ENCODE results near the gene CORIN.

The CORIN gene

DNA sequence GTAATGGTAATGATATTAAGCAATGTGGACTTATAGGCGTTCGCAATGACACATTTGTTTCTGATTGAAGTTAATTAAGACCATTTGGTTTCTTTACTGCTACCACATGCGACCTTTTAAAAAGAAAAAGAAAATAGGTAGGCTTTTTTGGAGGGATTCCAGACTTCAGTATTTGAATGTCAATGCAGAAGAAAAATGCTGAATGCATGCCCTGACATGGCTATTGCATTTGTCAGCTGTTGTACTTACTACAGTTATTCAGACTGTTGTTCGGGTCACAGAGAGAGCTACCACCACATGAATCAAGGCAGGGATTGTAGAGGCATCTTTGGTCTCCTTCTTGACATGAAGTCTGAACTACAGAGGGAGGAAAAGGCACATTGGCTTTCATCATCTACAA is 163.7 kb downstream of the CORIN start:
- DNase-seq (ENCODE audit: insufficient read length, low spot score) (no peak), FAIRE-seq (no peak)
- TF ChIP-seq, protein P1, sequence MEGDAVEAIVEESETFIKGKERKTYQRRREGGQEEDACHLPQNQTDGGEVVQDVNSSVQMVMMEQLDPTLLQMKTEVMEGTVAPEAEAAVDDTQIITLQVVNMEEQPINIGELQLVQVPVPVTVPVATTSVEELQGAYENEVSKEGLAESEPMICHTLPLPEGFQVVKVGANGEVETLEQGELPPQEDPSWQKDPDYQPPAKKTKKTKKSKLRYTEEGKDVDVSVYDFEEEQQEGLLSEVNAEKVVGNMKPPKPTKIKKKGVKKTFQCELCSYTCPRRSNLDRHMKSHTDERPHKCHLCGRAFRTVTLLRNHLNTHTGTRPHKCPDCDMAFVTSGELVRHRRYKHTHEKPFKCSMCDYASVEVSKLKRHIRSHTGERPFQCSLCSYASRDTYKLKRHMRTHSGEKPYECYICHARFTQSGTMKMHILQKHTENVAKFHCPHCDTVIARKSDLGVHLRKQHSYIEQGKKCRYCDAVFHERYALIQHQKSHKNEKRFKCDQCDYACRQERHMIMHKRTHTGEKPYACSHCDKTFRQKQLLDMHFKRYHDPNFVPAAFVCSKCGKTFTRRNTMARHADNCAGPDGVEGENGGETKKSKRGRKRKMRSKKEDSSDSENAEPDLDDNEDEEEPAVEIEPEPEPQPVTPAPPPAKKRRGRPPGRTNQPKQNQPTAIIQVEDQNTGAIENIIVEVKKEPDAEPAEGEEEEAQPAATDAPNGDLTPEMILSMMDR (IDR thresholded peaks at IDR 0.05; ENCODE audit: insufficient read depth, missing control alignments) = no peak

DNA sequence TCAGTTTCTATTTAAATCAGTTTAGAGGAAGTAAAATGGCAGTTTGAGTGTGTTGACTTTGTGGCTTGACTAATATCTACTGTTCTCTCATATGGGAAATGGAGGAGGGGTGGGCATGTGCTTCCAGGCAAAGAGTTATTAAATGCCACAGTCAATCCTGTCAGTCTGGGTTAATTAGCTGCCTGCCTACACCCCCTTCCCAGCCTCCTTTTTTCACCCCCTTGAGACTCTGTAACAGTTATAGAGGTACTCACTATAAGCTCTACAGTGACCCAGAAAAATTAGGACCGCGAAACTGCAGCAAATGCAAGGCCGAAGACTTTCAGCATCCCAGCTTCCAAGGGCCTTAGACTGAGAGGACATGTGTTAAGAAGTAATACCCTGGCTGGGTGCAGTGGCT is 165.2 kb downstream of the CORIN start:
- no peak for FAIRE-seq
- TF ChIP-seq, protein P1 (IDR thresholded peaks at IDR 0.05; ENCODE audit: insufficient read depth, missing control alignments) = no peak
- no peak for DNase-seq (ENCODE audit: insufficient read length, low spot score)

DNA sequence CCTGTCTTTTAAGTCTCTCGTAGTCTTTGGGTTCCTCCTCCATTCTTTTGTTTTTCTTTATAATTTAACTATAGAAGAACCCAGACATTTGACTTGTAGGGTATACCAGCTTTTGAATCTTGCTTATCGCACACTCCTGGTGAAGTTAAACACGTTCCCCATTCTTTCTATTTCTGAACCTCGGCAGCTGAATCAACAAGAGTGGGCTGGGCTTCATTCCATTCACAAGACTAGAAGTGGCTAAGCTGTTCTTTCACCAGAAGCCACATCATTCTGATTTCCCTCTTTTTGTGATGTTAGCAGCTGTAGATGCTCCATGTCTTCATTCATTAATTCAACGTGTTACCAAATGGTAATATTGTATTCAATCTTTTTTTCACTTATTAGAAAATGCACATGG is 167.9 kb downstream of the CORIN start:
- TF ChIP-seq, protein P1 (IDR thresholded peaks at IDR 0.05; ENCODE audit: insufficient read depth, missing control alignments) = no peak
- DNase-seq (ENCODE audit: insufficient read length, low spot score) (no peak), FAIRE-seq (no peak)

DNA sequence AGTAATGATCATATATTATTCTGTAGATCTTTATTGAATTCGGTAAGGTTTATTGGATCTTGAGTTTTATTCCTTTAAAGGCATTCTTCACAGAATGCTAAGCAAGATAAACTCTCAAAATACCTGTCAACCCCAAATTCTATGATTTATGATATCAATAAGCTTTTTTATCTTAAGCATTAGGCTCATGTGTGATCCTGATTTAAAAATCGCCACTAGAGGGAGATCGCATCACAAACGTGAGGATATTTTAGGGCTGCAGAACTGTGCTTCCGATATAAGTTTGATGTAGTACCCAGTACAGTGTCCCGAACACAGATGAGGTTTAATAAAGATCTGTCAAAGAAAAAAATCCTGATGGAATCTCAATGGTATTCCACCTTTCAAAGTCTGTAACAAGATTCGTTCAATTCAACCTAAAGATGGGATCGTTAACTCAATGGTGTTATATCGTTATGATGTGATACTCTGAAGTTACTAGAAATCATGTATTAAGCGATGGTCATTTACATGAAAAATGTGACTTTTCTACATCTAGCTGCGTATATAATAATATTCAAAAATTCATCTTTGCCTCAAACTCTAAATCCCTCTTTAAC is 169.0 kb downstream of the CORIN start:
- FAIRE-seq (no peak), DNase-seq (ENCODE audit: insufficient read length, low spot score) (no peak)
- TF ChIP-seq, protein P1 (IDR thresholded peaks at IDR 0.05; ENCODE audit: insufficient read depth, missing control alignments) = peak; percentile 79

DNA sequence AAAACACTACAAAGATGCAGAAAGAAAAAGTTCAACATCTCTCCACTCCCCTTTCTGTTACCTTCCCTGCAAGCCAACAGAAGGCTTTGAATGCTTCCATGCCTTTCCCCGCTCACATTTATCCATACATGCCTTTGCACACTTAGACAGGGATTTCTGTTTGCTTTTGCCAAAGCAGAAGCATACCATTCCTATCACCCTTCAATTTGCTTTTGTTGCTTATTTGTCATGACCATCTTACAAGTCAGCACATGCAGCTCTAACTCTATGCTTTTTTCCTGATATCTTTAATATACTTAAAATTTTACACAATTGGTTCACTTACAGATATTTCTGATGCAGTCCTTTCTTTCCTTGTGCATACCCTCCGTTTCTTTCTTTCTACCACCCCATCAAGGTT is 169.6 kb downstream of the CORIN start:
- TF ChIP-seq, protein P1 (IDR thresholded peaks at IDR 0.05; ENCODE audit: insufficient read depth, missing control alignments) = no peak
- FAIRE-seq = no peak
- DNase-seq (ENCODE audit: insufficient read length, low spot score) = no peak

DNA sequence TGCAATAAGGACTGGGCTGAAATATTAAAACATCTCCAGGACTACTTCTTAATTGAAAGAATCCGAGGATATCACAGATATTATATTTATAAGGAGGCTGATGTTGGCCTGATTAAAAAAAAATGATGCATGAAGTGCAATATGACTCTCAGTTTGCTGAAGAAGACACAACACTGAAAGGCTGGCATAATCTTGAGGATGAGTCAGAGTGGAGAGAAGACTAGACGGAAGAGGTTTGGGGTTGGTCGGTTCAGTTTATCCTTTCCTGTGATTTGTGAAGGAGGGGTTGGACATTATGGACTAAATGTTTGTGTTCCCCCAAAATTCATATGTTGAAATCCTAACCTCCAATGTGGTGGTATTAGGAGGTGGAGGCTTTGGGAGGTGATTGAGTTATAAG is 170.3 kb downstream of the CORIN start:
- DNase-seq (ENCODE audit: insufficient read length, low spot score) = no peak
- FAIRE-seq = no peak
- TF ChIP-seq, protein P1 (IDR thresholded peaks at IDR 0.05; ENCODE audit: insufficient read depth, missing control alignments) = no peak

DNA sequence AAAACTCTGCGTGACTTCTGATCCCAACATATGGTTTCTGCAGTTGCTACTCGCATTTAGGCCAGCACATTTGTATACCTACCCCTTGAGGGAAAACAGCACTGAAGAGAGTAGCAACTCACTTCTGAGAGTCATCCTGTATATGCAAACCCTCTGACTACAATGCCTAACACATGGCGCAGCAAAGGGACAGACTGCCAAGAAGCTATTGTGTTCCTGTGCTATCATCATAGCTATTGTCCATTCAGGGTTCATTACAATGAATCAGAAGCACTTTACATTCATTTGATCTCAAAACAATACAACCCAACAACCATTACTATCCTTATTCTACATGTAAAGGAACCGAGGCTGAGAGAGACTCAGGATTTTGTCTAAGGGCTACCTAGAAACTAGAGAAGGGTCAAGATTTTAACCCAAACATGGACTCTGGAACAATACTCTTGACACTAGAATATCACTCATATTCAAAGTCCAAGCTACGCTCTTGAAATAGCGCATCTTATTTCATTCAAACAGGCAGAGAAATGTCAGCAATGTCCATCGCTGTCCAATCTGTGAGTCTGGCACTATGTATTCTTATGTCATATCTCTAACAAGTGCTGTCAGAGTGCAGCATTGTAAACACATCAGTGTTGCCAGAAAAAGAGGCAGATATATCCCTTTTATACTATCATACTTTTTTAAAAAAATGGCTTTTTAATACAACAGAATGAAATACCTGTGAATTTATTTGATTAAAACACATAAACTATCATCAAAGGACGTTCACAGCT is 173.6 kb downstream of the CORIN start:
- TF ChIP-seq, protein P1 (IDR thresholded peaks at IDR 0.05; ENCODE audit: insufficient read depth, missing control alignments) = no peak
- no peak for FAIRE-seq
- no peak for DNase-seq (ENCODE audit: insufficient read length, low spot score)
